MM.1S (cell line): Measurements from ENCODE around the gene ZNF554.

Source experiments
- DNase-seq: peaks from one replicate; pipeline ENCODE4 v3.0.0-alpha.2; 2015
- H2AFZ ChIP-seq: fragments of 300-600 bp; sonication (generic); 2 replicates; pipeline ENCODE4 v1.6.0; 2016; ENCODE audit warnings: antibody characterized with exemption, low read length
- H3F3A ChIP-seq: fragments of 300-600 bp; sonication (generic); 2 replicates; pipeline ENCODE4 v1.6.1; 2016; ENCODE audit warnings: mild to moderate bottlenecking, antibody characterized with exemption, low read length, moderate library complexity, mixed read lengths; ENCODE audit not compliant: insufficient read depth
- H3K27ac ChIP-seq: fragments of 300-600 bp; sonication (generic); 2 replicates; pipeline ENCODE4 v1.5.1; 2016; ENCODE audit warnings: mild to moderate bottlenecking, low read length
- H3K27me3 ChIP-seq: fragments of 300-600 bp; sonication (generic); replicated peaks from 2 replicates; pipeline ENCODE4 v1.6.0; 2016; ENCODE audit warnings: low read length; ENCODE audit not compliant: insufficient read depth
- H3K36me3 ChIP-seq: fragments of 300-600 bp; sonication (generic); replicated peaks from 2 replicates; pipeline ENCODE4 v1.6.1; 2016; ENCODE audit warnings: mild to moderate bottlenecking, low read length, mixed read lengths; ENCODE audit not compliant: insufficient read depth
- H3K4me1 ChIP-seq: fragments of 300-600 bp; sonication (generic); 2 replicates; pipeline ENCODE4 v1.6.1; 2016; ENCODE audit warnings: low read length, mixed read lengths
- H3K4me2 ChIP-seq: fragments of 300-600 bp; sonication (generic); 2 replicates; pipeline ENCODE4 v1.6.0; 2016; ENCODE audit warnings: low read depth, low read length
- H3K4me3 ChIP-seq: fragments of 300-600 bp; sonication (generic); 2 replicates; pipeline ENCODE4 v1.5.1; 2016; ENCODE audit warnings: low read length, mixed read lengths
- H3K79me2 ChIP-seq: fragments of 300-600 bp; sonication (generic); 2 replicates; pipeline ENCODE4 v1.6.1; 2016; ENCODE audit warnings: mixed run types, low read length, mixed read lengths
- H3K9ac ChIP-seq: fragments of 300-600 bp; sonication (generic); 2 replicates; pipeline ENCODE4 v1.6.1; 2016; ENCODE audit warnings: low read length, mixed read lengths
- H3K9me2 ChIP-seq: fragments of 300-600 bp; sonication (generic); replicated peaks from 2 replicates; pipeline ENCODE4 v1.6.1; 2016; ENCODE audit warnings: mild to moderate bottlenecking, low read length, mixed read lengths; ENCODE audit not compliant: insufficient read depth
- H3K9me3 ChIP-seq: fragments of 300-600 bp; sonication (generic); replicated peaks from 2 replicates; pipeline ENCODE4 v1.6.1; 2016; ENCODE audit warnings: mild to moderate bottlenecking, low read length, mixed read lengths; ENCODE audit not compliant: insufficient read depth
- H4K20me1 ChIP-seq: fragments of 300-600 bp; sonication (generic); 2 replicates; pipeline ENCODE4 v1.6.1; 2016; ENCODE audit warnings: mild to moderate bottlenecking, low read length, moderate library complexity, mixed read lengths; ENCODE audit not compliant: insufficient read depth
- CTCF ChIP-seq: fragments of 300-600 bp; sonication (generic); IDR thresholded peaks from 2 replicates; pipeline ENCODE4 v1.5.1; 2016; ENCODE audit warnings: antibody characterized with exemption, low read length, mixed read lengths
- EZH2 ChIP-seq: fragments of 300-600 bp; sonication (generic); optimal IDR thresholded peaks from 2 replicates; pipeline ENCODE3; 2017; ENCODE audit warnings: low read depth, mild to moderate bottlenecking, antibody characterized with exemption, low read length, mixed read lengths
- EZH2phosphoT487 ChIP-seq: fragments of 300-600 bp; sonication (generic); IDR thresholded peaks from 2 replicates; pipeline ENCODE4 v1.6.1; 2018; ENCODE audit warnings: antibody characterized with exemption, low read length

The ZNF554 gene

GRCh38 chr19:2810141-2811091, 9.3 kb upstream of the ZNF554 start:
- no peak for TF ChIP-seq EZH2phosphoT487
- TF ChIP-seq CTCF = no peak
- TF ChIP-seq EZH2 = no peak
- no peaks in the 10 kb centered on the region for H3F3A ChIP-seq
- no peak for DNase-seq

GRCh38 chr19:2811221-2811722, 8.4 kb upstream of the ZNF554 start:
- Histone ChIP-seq H2AFZ (no peak overlapping the region), H3K4me2 (no peak overlapping the region), H3K9me3 (no peaks in the 10 kb centered on the region), H3K27ac (no peak overlapping the region), H3K4me3 (no peak overlapping the region), H3K9ac (no peak overlapping the region), H4K20me1 (no peaks in the 10 kb centered on the region), H3K4me1 (no peaks in the 10 kb centered on the region), H3K27me3 (no peaks in the 10 kb centered on the region), H3K79me2 (no peaks in the 10 kb centered on the region), H3K36me3 (peaks cover 7% of the 10 kb centered on the region; the same call in 1 of the 2 replicates), H3F3A (no peaks in the 10 kb centered on the region), H3K9me2 (no peaks in the 10 kb centered on the region)
- no peak for TF ChIP-seq EZH2
- no peak for TF ChIP-seq EZH2phosphoT487
- no peak for TF ChIP-seq CTCF
- DNase-seq = no peak

More at GRCh38 chr19:2810141-2811091, 9.3 kb upstream of the ZNF554 start:
- Histone ChIP-seq H3K27me3 (no peaks in the 10 kb centered on the region), H3K4me2 (no peak overlapping the region), H3K36me3 (peaks cover 7% of the 10 kb centered on the region; the same call in 1 of the 2 replicates), H3K9me2 (no peaks in the 10 kb centered on the region), H3K9ac (no peak overlapping the region), H2AFZ (no peak overlapping the region), H3K4me3 (no peak overlapping the region), H3K27ac (no peak overlapping the region), H4K20me1 (no peaks in the 10 kb centered on the region), H3K79me2 (no peaks in the 10 kb centered on the region), H3K9me3 (no peaks in the 10 kb centered on the region), H3K4me1 (no peaks in the 10 kb centered on the region)

DNA sequence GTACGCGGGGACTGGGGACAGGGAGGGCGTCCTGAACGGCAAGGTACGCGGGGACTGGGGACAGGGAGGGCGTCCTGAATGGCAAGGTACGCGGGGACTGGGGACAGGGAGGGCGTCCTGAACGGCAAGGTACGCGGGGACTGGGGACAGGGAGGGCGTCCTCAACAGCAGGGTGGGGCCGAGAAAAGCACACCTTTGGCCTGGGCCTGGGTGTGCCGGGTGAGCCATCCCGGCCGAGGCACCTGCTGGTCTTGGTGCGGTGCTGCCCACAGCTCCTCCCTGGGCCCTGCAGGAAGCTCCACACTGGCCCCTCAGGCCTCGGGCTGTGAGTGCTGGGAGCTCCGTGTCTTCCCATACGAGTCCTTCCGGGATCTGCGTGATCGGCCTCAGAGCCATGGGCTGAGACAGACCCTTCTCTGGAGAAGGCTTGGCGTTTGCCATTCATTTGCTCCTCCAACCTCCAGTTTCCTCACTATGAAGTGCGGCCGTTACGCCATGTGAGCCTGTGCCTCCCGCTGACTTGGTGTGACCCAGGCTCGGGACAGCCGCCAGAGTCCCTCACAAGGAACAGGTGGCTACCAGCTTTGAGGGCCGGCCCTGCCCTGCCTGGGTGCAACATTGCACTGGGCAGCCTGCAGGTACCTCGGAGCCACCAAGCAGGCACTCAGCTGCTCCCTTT, 7.8 kb upstream of the ZNF554 start:
- DNase-seq = no peak
- Histone ChIP-seq H3K9me3 (no peaks in the 10 kb centered on the region), H4K20me1 (no peaks in the 10 kb centered on the region), H2AFZ (no peak overlapping the region), H3K4me1 (no peaks in the 10 kb centered on the region), H3K4me2 (no peak overlapping the region), H3K27me3 (no peaks in the 10 kb centered on the region), H3F3A (no peaks in the 10 kb centered on the region), H3K27ac (no peak overlapping the region), H3K9me2 (no peaks in the 10 kb centered on the region), H3K79me2 (no peaks in the 10 kb centered on the region), H3K4me3 (no peak overlapping the region), H3K36me3 (peaks cover 7% of the 10 kb centered on the region; the same call in 1 of the 2 replicates), H3K9ac (no peak overlapping the region)
- TF ChIP-seq CTCF = no peak
- no peak for TF ChIP-seq EZH2
- TF ChIP-seq EZH2phosphoT487 = no peak
